ENCODE measurements around the gene MIF. TPM values are rescaled to one million over a fixed set of nuclear protein-coding genes. Genes with fewer than 3 reads are reported as not detected.

Gene MIF
- polyA plus RNA-seq, 2 of the 4 experiments (the other 2 are of a cell fraction): 197 to 776 TPM

- H3K9me3 ChIP-seq: no peaks in the 10 kb centered on the region
- 86% methylated on average over 16 of the region's 18 CpGs for WGBS (ENCODE audit: missing lambda C conversion rate)
- H3K4me2 ChIP-seq: no peak overlapping the region
- no peak for DNase-seq (ENCODE audit: low read depth in 1 of 2, low spot score in 1 of 2)
- H3K4me1 ChIP-seq: no peaks in the 10 kb centered on the region
- TF ChIP-seq HOXA7 (CRISPR knock-in tag; IDR thresholded peaks at IDR 0.05) (no peak), FOSL2 (IDR thresholded peaks at IDR 0.05) (no peak), FOSL2 (CRISPR knock-in tag; IDR thresholded peaks at IDR 0.05) (no peak), SMC3 (IDR thresholded peaks at IDR 0.05) (no peak), MYC (IDR thresholded peaks at IDR 0.05; ENCODE audit: borderline replicate concordance, low read length) (no peak), MAFK (IDR thresholded peaks at IDR 0.05; ENCODE audit: partially characterized antibody) (no peak), KDM5A (IDR thresholded peaks at IDR 0.05) (no peak)
- POLR2A ChIA-PET: no interaction called here
- FAIRE-seq: no peak
- H3K4me3 ChIP-seq: no peak overlapping the region
- ATAC-seq: no peak
- CTCF ChIA-PET: interaction anchor here (0.9 to 8.7 kb wide), 5 partner anchors 17 to 306 kb away, joined by 4 to 175 read pairs (median 18); partner anchors contain the start of genes C22orf15, CHCHD10 and MMP11
- no peak overlapping the region for H3K27ac ChIP-seq
Observed at GRCh38 chr22:23847310-23847920, 46.8 kb upstream of the MIF start.

GRCh38 chr22:23847991-23848864, 46.0 kb upstream of the MIF start:
- FAIRE-seq (no peak), ATAC-seq (no peak), DNase-seq (ENCODE audit: low read depth in 1 of 2, low spot score in 1 of 2) (no peak)
- H3K9me3 ChIP-seq: no peaks in the 10 kb centered on the region
- no peaks in the 10 kb centered on the region for H3K4me1 ChIP-seq
- POLR2A ChIA-PET: no interaction called here
- 77% methylated on average over 21 of the region's 24 CpGs for WGBS (ENCODE audit: missing lambda C conversion rate)
- no peak overlapping the region for H3K27ac ChIP-seq
- TF ChIP-seq PHF8 (IDR thresholded peaks at IDR 0.05; ENCODE audit: borderline replicate concordance, low read depth) (no peak), HEYL (CRISPR knock-in tag; IDR thresholded peaks at IDR 0.05) (no peak), JUNB (IDR thresholded peaks at IDR 0.05) (no peak), USF2 (IDR thresholded peaks at IDR 0.05) (no peak), CBX8 (IDR thresholded peaks at IDR 0.05) (no peak), ZC3H11A (IDR thresholded peaks at IDR 0.05) (no peak), HOXB5 (CRISPR knock-in tag; IDR thresholded peaks at IDR 0.05) (no peak), TP53 (CRISPR knock-in tag; IDR thresholded peaks at IDR 0.05) (no peak), MAX (IDR thresholded peaks at IDR 0.05) (no peak), ZNF302 (CRISPR knock-in tag; IDR thresholded peaks at IDR 0.05) (no peak), GATA3 (IDR thresholded peaks at IDR 0.05; ENCODE audit: borderline replicate concordance) (no peak), MYC (IDR thresholded peaks at IDR 0.05; ENCODE audit: borderline replicate concordance, low read length) (no peak), HOXA7 (CRISPR knock-in tag; IDR thresholded peaks at IDR 0.05) (no peak), CEBPB (IDR thresholded peaks at IDR 0.05) (no peak)
- TF ChIP-seq, protein P1, sequence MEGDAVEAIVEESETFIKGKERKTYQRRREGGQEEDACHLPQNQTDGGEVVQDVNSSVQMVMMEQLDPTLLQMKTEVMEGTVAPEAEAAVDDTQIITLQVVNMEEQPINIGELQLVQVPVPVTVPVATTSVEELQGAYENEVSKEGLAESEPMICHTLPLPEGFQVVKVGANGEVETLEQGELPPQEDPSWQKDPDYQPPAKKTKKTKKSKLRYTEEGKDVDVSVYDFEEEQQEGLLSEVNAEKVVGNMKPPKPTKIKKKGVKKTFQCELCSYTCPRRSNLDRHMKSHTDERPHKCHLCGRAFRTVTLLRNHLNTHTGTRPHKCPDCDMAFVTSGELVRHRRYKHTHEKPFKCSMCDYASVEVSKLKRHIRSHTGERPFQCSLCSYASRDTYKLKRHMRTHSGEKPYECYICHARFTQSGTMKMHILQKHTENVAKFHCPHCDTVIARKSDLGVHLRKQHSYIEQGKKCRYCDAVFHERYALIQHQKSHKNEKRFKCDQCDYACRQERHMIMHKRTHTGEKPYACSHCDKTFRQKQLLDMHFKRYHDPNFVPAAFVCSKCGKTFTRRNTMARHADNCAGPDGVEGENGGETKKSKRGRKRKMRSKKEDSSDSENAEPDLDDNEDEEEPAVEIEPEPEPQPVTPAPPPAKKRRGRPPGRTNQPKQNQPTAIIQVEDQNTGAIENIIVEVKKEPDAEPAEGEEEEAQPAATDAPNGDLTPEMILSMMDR (IDR thresholded peaks at IDR 0.05): no peak
- TF ChIP-seq, protein P2, sequence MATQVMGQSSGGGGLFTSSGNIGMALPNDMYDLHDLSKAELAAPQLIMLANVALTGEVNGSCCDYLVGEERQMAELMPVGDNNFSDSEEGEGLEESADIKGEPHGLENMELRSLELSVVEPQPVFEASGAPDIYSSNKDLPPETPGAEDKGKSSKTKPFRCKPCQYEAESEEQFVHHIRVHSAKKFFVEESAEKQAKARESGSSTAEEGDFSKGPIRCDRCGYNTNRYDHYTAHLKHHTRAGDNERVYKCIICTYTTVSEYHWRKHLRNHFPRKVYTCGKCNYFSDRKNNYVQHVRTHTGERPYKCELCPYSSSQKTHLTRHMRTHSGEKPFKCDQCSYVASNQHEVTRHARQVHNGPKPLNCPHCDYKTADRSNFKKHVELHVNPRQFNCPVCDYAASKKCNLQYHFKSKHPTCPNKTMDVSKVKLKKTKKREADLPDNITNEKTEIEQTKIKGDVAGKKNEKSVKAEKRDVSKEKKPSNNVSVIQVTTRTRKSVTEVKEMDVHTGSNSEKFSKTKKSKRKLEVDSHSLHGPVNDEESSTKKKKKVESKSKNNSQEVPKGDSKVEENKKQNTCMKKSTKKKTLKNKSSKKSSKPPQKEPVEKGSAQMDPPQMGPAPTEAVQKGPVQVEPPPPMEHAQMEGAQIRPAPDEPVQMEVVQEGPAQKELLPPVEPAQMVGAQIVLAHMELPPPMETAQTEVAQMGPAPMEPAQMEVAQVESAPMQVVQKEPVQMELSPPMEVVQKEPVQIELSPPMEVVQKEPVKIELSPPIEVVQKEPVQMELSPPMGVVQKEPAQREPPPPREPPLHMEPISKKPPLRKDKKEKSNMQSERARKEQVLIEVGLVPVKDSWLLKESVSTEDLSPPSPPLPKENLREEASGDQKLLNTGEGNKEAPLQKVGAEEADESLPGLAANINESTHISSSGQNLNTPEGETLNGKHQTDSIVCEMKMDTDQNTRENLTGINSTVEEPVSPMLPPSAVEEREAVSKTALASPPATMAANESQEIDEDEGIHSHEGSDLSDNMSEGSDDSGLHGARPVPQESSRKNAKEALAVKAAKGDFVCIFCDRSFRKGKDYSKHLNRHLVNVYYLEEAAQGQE (IDR thresholded peaks at IDR 0.05): no peak
- H3K4me2 ChIP-seq: no peak overlapping the region
- H3K4me3 ChIP-seq: no peak overlapping the region
- CTCF ChIA-PET: interaction anchor here (0.9 to 8.7 kb wide), 11 partner anchors 10 to 307 kb away, joined by 4 to 175 read pairs (median 13); partner anchors contain the start of genes C22orf15, CHCHD10, DERL3 and MMP11
